ENCODE measurements around the gene GUSB.

DNA sequence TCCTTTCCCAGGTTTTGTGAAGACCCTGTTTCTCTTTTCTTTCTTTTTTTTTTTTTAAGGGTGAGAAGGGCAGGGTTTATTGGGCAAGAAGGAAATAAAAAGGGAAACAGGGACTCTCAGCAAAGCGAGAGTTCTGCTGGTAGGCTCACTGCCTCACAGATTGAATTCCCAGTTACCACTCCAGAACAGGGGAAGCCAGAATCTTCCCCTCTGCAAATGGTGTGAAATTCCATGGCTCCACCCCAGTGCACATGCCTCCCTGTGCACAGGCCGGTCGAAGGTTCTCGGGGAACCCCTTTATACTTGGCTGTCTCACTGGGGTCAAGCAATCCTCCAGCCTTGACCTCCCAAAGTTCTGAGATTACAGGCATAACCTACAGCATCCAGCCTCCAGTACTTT lies 10.5 kb upstream of the GUSB start:
- TF ChIP-seq, protein P1, sequence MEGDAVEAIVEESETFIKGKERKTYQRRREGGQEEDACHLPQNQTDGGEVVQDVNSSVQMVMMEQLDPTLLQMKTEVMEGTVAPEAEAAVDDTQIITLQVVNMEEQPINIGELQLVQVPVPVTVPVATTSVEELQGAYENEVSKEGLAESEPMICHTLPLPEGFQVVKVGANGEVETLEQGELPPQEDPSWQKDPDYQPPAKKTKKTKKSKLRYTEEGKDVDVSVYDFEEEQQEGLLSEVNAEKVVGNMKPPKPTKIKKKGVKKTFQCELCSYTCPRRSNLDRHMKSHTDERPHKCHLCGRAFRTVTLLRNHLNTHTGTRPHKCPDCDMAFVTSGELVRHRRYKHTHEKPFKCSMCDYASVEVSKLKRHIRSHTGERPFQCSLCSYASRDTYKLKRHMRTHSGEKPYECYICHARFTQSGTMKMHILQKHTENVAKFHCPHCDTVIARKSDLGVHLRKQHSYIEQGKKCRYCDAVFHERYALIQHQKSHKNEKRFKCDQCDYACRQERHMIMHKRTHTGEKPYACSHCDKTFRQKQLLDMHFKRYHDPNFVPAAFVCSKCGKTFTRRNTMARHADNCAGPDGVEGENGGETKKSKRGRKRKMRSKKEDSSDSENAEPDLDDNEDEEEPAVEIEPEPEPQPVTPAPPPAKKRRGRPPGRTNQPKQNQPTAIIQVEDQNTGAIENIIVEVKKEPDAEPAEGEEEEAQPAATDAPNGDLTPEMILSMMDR (IDR thresholded peaks at IDR 0.05; ENCODE audit: control extremely low read depth in 1 of 3, insufficient read depth in 1 of 3, low read depth in 1 of 3, low read length in 3 of 3), result no peak
- TF ChIP-seq, protein P2, sequence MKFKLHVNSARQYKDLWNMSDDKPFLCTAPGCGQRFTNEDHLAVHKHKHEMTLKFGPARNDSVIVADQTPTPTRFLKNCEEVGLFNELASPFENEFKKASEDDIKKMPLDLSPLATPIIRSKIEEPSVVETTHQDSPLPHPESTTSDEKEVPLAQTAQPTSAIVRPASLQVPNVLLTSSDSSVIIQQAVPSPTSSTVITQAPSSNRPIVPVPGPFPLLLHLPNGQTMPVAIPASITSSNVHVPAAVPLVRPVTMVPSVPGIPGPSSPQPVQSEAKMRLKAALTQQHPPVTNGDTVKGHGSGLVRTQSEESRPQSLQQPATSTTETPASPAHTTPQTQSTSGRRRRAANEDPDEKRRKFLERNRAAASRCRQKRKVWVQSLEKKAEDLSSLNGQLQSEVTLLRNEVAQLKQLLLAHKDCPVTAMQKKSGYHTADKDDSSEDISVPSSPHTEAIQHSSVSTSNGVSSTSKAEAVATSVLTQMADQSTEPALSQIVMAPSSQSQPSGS (IDR thresholded peaks at IDR 0.05; ENCODE audit: low read length), result no peak
- TF ChIP-seq POLR2AphosphoS5 (IDR thresholded peaks at IDR 0.05; ENCODE audit: low read depth, low read length) (no peak), POU5F1 (IDR thresholded peaks at IDR 0.05; ENCODE audit: low read depth, low read length) (no peak), POLR2A (IDR thresholded peaks at IDR 0.05; ENCODE audit: control extremely low read depth in 1 of 2, low read depth in 2 of 2, low read length in 2 of 2) (no peak), SIRT6 (IDR thresholded peaks at IDR 0.05; ENCODE audit: low read length) (no peak), EZH2 (IDR thresholded peaks at IDR 0.05; ENCODE audit: low read depth, low read length, severe bottlenecking) (no peak), JUN (IDR thresholded peaks at IDR 0.05; ENCODE audit: low read depth, low read length) (no peak), NANOG (IDR thresholded peaks at IDR 0.05; ENCODE audit: insufficient read depth, low read depth, low read length, poor library complexity, severe bottlenecking) (no peak), CREB1 (IDR thresholded peaks at IDR 0.05) (no peak)
- TF ChIP-seq, protein P3, sequence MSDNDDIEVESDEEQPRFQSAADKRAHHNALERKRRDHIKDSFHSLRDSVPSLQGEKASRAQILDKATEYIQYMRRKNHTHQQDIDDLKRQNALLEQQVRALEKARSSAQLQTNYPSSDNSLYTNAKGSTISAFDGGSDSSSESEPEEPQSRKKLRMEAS (IDR thresholded peaks at IDR 0.05), result no peak
- TF ChIP-seq, protein P4, sequence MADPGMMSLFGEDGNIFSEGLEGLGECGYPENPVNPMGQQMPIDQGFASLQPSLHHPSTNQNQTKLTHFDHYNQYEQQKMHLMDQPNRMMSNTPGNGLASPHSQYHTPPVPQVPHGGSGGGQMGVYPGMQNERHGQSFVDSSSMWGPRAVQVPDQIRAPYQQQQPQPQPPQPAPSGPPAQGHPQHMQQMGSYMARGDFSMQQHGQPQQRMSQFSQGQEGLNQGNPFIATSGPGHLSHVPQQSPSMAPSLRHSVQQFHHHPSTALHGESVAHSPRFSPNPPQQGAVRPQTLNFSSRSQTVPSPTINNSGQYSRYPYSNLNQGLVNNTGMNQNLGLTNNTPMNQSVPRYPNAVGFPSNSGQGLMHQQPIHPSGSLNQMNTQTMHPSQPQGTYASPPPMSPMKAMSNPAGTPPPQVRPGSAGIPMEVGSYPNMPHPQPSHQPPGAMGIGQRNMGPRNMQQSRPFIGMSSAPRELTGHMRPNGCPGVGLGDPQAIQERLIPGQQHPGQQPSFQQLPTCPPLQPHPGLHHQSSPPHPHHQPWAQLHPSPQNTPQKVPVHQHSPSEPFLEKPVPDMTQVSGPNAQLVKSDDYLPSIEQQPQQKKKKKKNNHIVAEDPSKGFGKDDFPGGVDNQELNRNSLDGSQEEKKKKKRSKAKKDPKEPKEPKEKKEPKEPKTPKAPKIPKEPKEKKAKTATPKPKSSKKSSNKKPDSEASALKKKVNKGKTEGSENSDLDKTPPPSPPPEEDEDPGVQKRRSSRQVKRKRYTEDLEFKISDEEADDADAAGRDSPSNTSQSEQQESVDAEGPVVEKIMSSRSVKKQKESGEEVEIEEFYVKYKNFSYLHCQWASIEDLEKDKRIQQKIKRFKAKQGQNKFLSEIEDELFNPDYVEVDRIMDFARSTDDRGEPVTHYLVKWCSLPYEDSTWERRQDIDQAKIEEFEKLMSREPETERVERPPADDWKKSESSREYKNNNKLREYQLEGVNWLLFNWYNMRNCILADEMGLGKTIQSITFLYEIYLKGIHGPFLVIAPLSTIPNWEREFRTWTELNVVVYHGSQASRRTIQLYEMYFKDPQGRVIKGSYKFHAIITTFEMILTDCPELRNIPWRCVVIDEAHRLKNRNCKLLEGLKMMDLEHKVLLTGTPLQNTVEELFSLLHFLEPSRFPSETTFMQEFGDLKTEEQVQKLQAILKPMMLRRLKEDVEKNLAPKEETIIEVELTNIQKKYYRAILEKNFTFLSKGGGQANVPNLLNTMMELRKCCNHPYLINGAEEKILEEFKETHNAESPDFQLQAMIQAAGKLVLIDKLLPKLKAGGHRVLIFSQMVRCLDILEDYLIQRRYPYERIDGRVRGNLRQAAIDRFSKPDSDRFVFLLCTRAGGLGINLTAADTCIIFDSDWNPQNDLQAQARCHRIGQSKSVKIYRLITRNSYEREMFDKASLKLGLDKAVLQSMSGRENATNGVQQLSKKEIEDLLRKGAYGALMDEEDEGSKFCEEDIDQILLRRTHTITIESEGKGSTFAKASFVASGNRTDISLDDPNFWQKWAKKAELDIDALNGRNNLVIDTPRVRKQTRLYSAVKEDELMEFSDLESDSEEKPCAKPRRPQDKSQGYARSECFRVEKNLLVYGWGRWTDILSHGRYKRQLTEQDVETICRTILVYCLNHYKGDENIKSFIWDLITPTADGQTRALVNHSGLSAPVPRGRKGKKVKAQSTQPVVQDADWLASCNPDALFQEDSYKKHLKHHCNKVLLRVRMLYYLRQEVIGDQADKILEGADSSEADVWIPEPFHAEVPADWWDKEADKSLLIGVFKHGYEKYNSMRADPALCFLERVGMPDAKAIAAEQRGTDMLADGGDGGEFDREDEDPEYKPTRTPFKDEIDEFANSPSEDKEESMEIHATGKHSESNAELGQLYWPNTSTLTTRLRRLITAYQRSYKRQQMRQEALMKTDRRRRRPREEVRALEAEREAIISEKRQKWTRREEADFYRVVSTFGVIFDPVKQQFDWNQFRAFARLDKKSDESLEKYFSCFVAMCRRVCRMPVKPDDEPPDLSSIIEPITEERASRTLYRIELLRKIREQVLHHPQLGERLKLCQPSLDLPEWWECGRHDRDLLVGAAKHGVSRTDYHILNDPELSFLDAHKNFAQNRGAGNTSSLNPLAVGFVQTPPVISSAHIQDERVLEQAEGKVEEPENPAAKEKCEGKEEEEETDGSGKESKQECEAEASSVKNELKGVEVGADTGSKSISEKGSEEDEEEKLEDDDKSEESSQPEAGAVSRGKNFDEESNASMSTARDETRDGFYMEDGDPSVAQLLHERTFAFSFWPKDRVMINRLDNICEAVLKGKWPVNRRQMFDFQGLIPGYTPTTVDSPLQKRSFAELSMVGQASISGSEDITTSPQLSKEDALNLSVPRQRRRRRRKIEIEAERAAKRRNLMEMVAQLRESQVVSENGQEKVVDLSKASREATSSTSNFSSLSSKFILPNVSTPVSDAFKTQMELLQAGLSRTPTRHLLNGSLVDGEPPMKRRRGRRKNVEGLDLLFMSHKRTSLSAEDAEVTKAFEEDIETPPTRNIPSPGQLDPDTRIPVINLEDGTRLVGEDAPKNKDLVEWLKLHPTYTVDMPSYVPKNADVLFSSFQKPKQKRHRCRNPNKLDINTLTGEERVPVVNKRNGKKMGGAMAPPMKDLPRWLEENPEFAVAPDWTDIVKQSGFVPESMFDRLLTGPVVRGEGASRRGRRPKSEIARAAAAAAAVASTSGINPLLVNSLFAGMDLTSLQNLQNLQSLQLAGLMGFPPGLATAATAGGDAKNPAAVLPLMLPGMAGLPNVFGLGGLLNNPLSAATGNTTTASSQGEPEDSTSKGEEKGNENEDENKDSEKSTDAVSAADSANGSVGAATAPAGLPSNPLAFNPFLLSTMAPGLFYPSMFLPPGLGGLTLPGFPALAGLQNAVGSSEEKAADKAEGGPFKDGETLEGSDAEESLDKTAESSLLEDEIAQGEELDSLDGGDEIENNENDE (IDR thresholded peaks at IDR 0.05; ENCODE audit: insufficient replicate concordance, low read length), result no peak

All from H1 (cell line).